ENCODE results near the gene DERL3. TPM values are rescaled to one million over a fixed set of nuclear protein-coding genes. Genes with fewer than 3 reads are reported as not detected.

The DERL3 gene
- total RNA-seq, 2 donors from 2014 or later = 9.1 to 20.2 TPM

DNA sequence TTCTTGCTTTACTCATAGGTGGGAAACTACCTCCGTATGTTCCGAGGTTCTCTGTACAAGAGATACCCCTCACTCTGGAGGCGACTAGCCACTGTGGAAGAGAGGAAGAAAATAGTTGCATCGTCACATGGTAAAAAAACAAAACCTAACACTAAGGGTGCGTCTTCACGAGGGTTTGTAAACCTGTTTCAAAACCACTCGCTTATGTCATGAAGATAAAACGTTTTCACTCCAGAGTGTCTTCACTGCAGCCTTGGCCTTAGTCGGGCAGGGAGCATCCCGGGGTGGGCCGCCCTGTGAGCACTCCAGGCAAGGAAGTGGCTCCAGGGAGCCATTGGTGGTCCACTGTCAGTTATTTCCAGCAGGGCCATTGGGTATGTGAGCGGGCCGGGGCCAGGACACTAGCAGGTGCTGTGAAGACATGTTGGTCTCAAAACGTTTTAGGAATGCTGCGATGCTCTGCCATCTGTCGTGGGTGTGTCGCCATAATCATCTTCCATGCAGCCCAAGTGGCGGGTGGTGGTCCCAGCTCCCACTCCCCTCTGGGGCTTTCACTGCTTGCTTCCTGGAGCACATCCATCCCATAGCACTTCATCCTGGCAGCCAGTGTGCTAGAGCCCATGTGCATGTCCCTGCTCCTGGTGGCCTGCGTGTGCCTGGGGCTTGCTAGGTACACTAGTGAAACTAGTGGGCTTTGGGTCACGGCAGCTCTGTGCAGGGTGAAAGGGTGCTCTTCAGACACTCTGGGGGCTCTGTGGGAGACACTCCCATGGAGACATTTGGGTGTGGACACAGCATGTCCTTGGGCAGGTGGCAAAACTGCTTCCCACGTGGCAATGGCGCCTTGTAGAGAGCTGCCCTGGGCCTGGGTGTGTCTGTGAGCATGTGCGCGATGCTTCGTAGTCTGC lies 46.8 kb downstream of the DERL3 start:
- Histone ChIP-seq H3K4me1 (peaks cover 7% of the 10 kb centered on the region), H3K9me3 (no peaks in the 10 kb centered on the region), H3K4me3 (no peak overlapping the region), H3K27ac (no peak overlapping the region), H3K36me3 (peaks cover 21% of the 10 kb centered on the region), H3K9ac (ENCODE audit: low read depth in 2 of 2, low read length in 2 of 2) (no peak overlapping the region), H3K27me3 (no peaks in the 10 kb centered on the region)
- no peak for DNase-seq
- intact Hi-C loops (cut with DNase I) = no loop called here
- TF ChIP-seq, protein P1, sequence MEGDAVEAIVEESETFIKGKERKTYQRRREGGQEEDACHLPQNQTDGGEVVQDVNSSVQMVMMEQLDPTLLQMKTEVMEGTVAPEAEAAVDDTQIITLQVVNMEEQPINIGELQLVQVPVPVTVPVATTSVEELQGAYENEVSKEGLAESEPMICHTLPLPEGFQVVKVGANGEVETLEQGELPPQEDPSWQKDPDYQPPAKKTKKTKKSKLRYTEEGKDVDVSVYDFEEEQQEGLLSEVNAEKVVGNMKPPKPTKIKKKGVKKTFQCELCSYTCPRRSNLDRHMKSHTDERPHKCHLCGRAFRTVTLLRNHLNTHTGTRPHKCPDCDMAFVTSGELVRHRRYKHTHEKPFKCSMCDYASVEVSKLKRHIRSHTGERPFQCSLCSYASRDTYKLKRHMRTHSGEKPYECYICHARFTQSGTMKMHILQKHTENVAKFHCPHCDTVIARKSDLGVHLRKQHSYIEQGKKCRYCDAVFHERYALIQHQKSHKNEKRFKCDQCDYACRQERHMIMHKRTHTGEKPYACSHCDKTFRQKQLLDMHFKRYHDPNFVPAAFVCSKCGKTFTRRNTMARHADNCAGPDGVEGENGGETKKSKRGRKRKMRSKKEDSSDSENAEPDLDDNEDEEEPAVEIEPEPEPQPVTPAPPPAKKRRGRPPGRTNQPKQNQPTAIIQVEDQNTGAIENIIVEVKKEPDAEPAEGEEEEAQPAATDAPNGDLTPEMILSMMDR (IDR thresholded peaks at IDR 0.05) = no peak

DNA sequence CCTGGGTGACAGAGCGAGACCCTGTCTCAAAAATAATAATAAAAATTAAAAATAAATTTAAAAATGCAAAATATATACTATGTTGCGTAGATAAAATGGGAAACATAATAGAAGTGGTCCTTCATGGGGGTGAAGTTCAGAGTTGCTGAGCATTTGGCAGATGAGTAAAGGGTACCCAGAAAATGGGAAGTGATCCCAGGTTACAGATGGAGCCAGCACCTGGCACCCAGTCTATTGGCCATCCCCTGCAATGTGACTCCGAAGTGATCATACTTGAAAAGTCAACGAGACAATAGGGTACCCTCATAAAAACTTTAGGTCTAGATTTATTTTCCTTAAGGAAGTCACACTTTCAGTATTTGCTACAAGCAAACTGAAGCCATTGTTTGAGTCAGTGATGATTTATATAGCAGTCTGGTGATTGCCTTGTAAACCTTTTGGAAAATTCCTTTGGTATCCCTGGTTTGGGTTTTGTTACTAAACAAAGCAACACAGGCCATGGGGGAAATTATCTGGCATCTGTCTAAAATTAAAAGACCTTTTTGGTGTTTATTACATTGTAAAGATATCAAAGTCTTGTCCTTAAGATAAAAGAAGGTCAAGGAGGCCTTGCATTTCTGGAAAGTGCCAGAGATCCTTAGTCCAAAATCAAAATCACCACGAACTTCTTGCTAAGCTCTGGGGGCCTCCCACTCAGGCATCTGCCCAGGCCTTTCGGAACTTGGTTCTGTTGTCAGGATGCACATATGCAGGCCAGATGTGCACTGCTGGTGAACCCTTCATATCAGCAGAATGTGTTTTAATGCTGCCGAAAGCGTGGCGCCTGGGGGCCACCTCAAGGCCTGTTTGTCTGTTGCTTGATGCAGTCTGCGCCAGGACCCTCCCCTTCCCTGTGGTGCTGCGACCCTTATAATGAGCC lies 47.7 kb downstream of the DERL3 start:
- Histone ChIP-seq H3K4me3 (no peak overlapping the region), H3K9ac (ENCODE audit: low read depth in 2 of 2, low read length in 2 of 2) (no peak overlapping the region), H3K36me3 (peaks cover 21% of the 10 kb centered on the region), H3K27ac (no peak overlapping the region), H3K27me3 (no peaks in the 10 kb centered on the region), H3K4me1 (peaks cover 7% of the 10 kb centered on the region), H3K9me3 (no peaks in the 10 kb centered on the region)
- no peak for DNase-seq
- intact Hi-C loops (cut with DNase I) = no loop called here
- TF ChIP-seq, protein P1 (IDR thresholded peaks at IDR 0.05) = no peak

DNA sequence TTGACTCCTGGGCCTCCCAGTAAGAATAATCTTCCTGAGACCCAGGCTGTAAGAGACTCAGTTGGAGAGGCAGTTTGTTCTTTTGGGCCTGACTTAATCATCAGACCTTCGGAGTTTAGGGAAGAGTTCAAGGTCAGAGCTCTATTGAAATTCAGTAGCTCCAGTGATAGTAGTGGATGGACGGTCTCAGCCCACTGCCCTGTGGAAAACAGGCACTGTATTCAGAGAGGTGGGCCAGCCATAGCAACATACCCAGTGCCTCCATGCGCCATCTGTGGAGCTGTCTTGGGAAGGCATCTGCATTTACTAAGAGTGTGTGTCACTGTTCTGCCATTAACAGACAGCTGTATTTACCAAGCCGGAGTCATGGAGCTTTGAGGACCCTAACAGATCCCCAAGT lies 49.2 kb downstream of the DERL3 start:
- intact Hi-C loops (cut with DNase I) = no loop called here

DNA sequence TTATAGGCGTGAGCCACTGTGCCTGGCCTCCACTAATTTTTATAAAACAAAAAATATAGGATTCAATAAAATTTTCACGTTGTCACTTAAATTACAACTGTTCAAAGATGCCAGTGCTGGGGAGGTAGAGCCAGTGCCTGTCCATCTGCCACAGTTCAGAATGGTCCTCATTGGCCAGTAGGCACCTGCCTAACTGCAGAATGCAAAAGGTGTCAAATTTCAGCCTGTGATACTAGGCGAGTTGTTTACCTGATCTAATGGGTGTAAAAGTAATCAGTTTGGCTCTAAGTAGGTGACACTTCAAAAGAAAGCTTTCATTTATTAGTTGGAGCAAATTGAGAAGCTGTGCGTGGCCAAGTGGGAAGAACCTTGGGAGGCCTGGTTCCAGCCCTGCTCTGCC lies 49.7 kb downstream of the DERL3 start:
- Histone ChIP-seq H3K27ac (no peak overlapping the region), H3K9ac (ENCODE audit: low read depth in 2 of 2, low read length in 2 of 2) (no peak overlapping the region), H3K4me1 (peaks cover 7% of the 10 kb centered on the region), H3K36me3 (peaks cover 8% of the 10 kb centered on the region), H3K4me3 (no peak overlapping the region), H3K27me3 (no peaks in the 10 kb centered on the region), H3K9me3 (no peaks in the 10 kb centered on the region)
- TF ChIP-seq, protein P1 (IDR thresholded peaks at IDR 0.05) = no peak
- DNase-seq = no peak
- intact Hi-C loops (cut with DNase I) = no loop called here

More for the DNA sequence above, 49.2 kb downstream of the DERL3 start:
- H3K4me3 ChIP-seq = no peak overlapping the region
- H3K27me3 ChIP-seq = no peaks in the 10 kb centered on the region
- H3K36me3 ChIP-seq = peaks cover 12% of the 10 kb centered on the region
- no peak for DNase-seq
- H3K9me3 ChIP-seq = no peaks in the 10 kb centered on the region
- H3K4me1 ChIP-seq = peaks cover 7% of the 10 kb centered on the region
- no peak overlapping the region for H3K9ac ChIP-seq (ENCODE audit: low read depth in 2 of 2, low read length in 2 of 2)
- no peak overlapping the region for H3K27ac ChIP-seq
- TF ChIP-seq, protein P1 (IDR thresholded peaks at IDR 0.05) = no peak

DNA sequence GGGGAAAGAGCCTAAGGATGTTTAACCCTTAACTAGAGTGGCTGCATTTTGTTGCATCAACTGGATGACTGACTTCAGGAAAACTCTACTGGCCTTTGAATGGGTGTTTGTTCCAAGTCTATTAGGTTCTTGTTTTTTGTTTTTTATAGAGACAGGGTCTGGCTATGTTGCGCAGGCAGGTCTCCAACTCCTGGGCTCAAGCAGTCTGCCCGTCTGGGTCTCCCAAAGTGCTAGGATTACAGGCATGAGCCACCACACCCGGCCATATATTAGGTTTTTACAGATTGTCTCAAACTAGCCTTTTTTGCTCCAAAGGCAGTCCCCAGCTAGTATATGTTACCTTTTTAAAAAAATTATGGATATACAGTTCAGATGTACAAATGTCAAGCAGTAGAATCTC lies 50.9 kb downstream of the DERL3 start:
- no peak for DNase-seq
- peaks cover 7% of the 10 kb centered on the region for H3K4me1 ChIP-seq
- intact Hi-C loops (cut with DNase I) = no loop called here

More for the DNA sequence above, 50.9 kb downstream of the DERL3 start:
- Histone ChIP-seq H3K4me3 (peak overlapping the region; percentile 65), H3K36me3 (no peaks in the 10 kb centered on the region), H3K27ac (peak overlapping the region; percentile 97), H3K9me3 (no peaks in the 10 kb centered on the region), H3K27me3 (no peaks in the 10 kb centered on the region), H3K9ac (ENCODE audit: low read depth in 2 of 2, low read length in 2 of 2) (peak overlapping the region in 1 of 2 donors; percentile 83)
- TF ChIP-seq, protein P1 (IDR thresholded peaks at IDR 0.05) = no peak
